OCI-LY7 (cell line): Measurements from ENCODE around the gene EIF2S1. TPM values are rescaled to one million over a fixed set of nuclear protein-coding genes. Genes with fewer than 3 reads are reported as not detected.
"Not testable (repeated sequence)": the region's sequence is repeated elsewhere in the genome, so short reads cannot be mapped to it uniquely, and the experiment has no call there.

Experiments used
- BruUV-seq: library from RNA; stranded (reverse); fragments of 400-500 nt; replicated peaks from 2 replicates; lab custom pipeline; 2021; lab: Mats Ljungman, UMichigan
- CTCF ChIA-PET: fragments of 300-600 bp; sonication (Branson Sonifier 250); formaldehyde crosslinking; loops from one replicate; lab custom pipeline; 2022; ENCODE audit warnings: antibody characterized with exemption; ENCODE audit not compliant: unreplicated experiment; lab: Charles Lee
- POLR2A ChIA-PET: fragments of 300-600 bp; sonication (Branson Sonifier 250); formaldehyde crosslinking; loops from one replicate; lab custom pipeline; 2022; ENCODE audit warnings: antibody characterized with exemption; lab: Charles Lee
- DNase-seq: peaks from one replicate; pipeline ENCODE4 v3.0.0-alpha.2; 2015; ENCODE audit warnings: low spot score
- H2AFZ ChIP-seq: fragments of 200-600 bp; sonication (generic), shearing (Covaris generic); 2 replicates; pipeline ENCODE4 v1.6.1; 2014; ENCODE audit warnings: mild to moderate bottlenecking, antibody characterized with exemption, low read length, moderate library complexity
- H3K27ac ChIP-seq: fragments of 200-600 bp; sonication (generic); 2 replicates; pipeline ENCODE4 v1.5.1; 2014; ENCODE audit warnings: mixed run types, low read depth, mild to moderate bottlenecking, moderate library complexity, low read length, inconsistent platforms; ENCODE audit not compliant: poor library complexity, severe bottlenecking
- H3K36me3 ChIP-seq: fragments of 200-600 bp; sonication (generic); 2 replicates; pipeline ENCODE4 v1.6.1; 2014; ENCODE audit warnings: mild to moderate bottlenecking, antibody characterized with exemption, low read length, moderate library complexity, mixed read lengths; ENCODE audit not compliant: insufficient read depth
- H3K4me1 ChIP-seq: fragments of 200-600 bp; sonication (generic); 2 replicates; pipeline ENCODE4 v1.5.1; 2014; ENCODE audit warnings: mild to moderate bottlenecking, low read length; ENCODE audit not compliant: insufficient read depth, poor library complexity, severe bottlenecking
- H3K4me2 ChIP-seq: fragments of 200-600 bp; sonication (generic); 2 replicates; pipeline ENCODE4 v1.6.1; 2014; ENCODE audit warnings: mild to moderate bottlenecking, low read length
- H3K4me3 ChIP-seq: fragments of 200-600 bp; sonication (generic); 2 replicates; pipeline ENCODE4 v1.5.1; 2014; ENCODE audit warnings: mild to moderate bottlenecking, low read depth, low read length; ENCODE audit not compliant: poor library complexity, severe bottlenecking
- H3K79me2 ChIP-seq: fragments of 200-600 bp; sonication (generic); 2 replicates; pipeline ENCODE4 v1.6.1; 2016; ENCODE audit warnings: low read depth, mild to moderate bottlenecking, low read length, moderate library complexity, mixed read lengths; ENCODE audit not compliant: insufficient read depth
- H3K9me2 ChIP-seq: fragments of 200-600 bp; sonication (generic); 2 replicates; pipeline ENCODE4 v1.6.1; 2016; ENCODE audit warnings: mild to moderate bottlenecking, low read length, mixed read lengths; ENCODE audit not compliant: insufficient read depth
- H3K9me3 ChIP-seq: fragments of 200-600 bp; sonication (generic); 2 replicates; pipeline ENCODE4 v1.6.1; 2014; ENCODE audit warnings: mild to moderate bottlenecking, mixed run types, low read length, mixed read lengths
- H4K20me1 ChIP-seq: fragments of 200-600 bp; sonication (generic); 2 replicates; pipeline ENCODE4 v1.6.1; 2014; ENCODE audit warnings: mild to moderate bottlenecking, antibody characterized with exemption, low read length, moderate library complexity, mixed read lengths; ENCODE audit not compliant: insufficient read depth
- CTCF ChIP-seq: fragments of 200-600 bp; sonication (generic); conservative IDR thresholded peaks from 2 replicates; pipeline ENCODE4 v1.5.1; 2014; ENCODE audit warnings: mild to moderate bottlenecking, antibody characterized with exemption, low read length, moderate library complexity, mixed read lengths
- EZH2phosphoT487 ChIP-seq: fragments of 200-600 bp; sonication (generic); IDR thresholded peaks from 2 replicates; pipeline ENCODE4 v1.6.1; 2018; ENCODE audit warnings: low read depth, borderline replicate concordance, mild to moderate bottlenecking, mixed run types, antibody characterized with exemption, low read length, moderate library complexity, mixed read lengths
- intact Hi-C: fragments of 100-400 bp; cut with micrococcal nuclease; formaldehyde crosslinking; loops from one replicate; pipeline ENCODE4 v1.10.0; 2022; ENCODE audit not compliant: unreplicated experiment
- total RNA-seq, 2 experiments: library from RNA; depleted of rRNA in 1 of 2; stranded (reverse); fragments of >200 nt in 1 of 2; shearing (Covaris generic) in 1 of 2; gene quantifications; 2 replicates each; pipeline ENCODE4 v1.2.3, GENCODE V29; 2014 to 2022

EIF2S1 gene
- total RNA-seq, 2 experiments from 2014 or later, result 161 to 170 TPM

GRCh38 chr14:67313153-67313552 is 47.0 kb upstream of the EIF2S1 start:
- H3K4me2 ChIP-seq, result no peak overlapping the region
- no peak overlapping the region for H2AFZ ChIP-seq
- H3K9me3 ChIP-seq, result no peaks in the 10 kb centered on the region
- intact Hi-C loops, result no loop called here
- no TSS peak for BruUV-seq
- TF ChIP-seq CTCF (no peak), EZH2phosphoT487 (no peak)
- H3K36me3 ChIP-seq, result 0 out of 2 replicates have a peak, but pooled peaks cover 4% of the 10 kb centered on the region
- H3K4me1 ChIP-seq, result no peaks in the 10 kb centered on the region
- no peak overlapping the region for H3K27ac ChIP-seq
- no peaks in the 10 kb centered on the region for H4K20me1 ChIP-seq
- no peaks in the 10 kb centered on the region for H3K79me2 ChIP-seq
- ChIA-PET CTCF (no interaction called here), POLR2A (interaction anchor here (1.6 kb wide), 1 partner anchor 46 kb away, joined by 4 read pairs; no protein-coding TSS in a partner anchor)
- H3K4me3 ChIP-seq, result no peak overlapping the region
- no peaks in the 10 kb centered on the region for H3K9me2 ChIP-seq
- DNase-seq, result no peak

GRCh38 chr14:67317822-67318221 is 42.3 kb upstream of the EIF2S1 start:
- Histone ChIP-seq H3K9me3 (no peaks in the 10 kb centered on the region), H4K20me1 (no peaks in the 10 kb centered on the region), H3K4me1 (no peaks in the 10 kb centered on the region), H3K4me2 (no peak overlapping the region), H3K4me3 (no peak overlapping the region), H3K9me2 (no peaks in the 10 kb centered on the region), H2AFZ (no peak overlapping the region), H3K27ac (no peak overlapping the region), H3K79me2 (no peaks in the 10 kb centered on the region), H3K36me3 (peaks cover 18% of the 10 kb centered on the region)
- no TSS peak for BruUV-seq
- intact Hi-C loops, result no loop called here
- POLR2A ChIA-PET, result interaction anchor here (0.6 kb wide), 1 partner anchor 27 kb away, joined by 3 read pairs; no protein-coding TSS in a partner anchor
- no peak for DNase-seq
- CTCF ChIA-PET, result no interaction called here
- TF ChIP-seq EZH2phosphoT487, result no peak
- no peak for TF ChIP-seq CTCF

GRCh38 chr14:67319142-67319541 is 41.0 kb upstream of the EIF2S1 start:
- no peak for TF ChIP-seq CTCF
- TF ChIP-seq EZH2phosphoT487, result no peak
- no TSS peak for BruUV-seq
- POLR2A ChIA-PET, result interaction anchor here (0.7 to 1.0 kb wide), 2 partner anchors 11 to 38 kb away, joined by 3 read pairs; no protein-coding TSS in a partner anchor

GRCh38 chr14:67329666-67330065 is 30.5 kb upstream of the EIF2S1 start:
- CTCF ChIA-PET, H3K79me2 ChIP-seq, H3K4me3 ChIP-seq, intact Hi-C loops, H3K9me2 ChIP-seq, H4K20me1 ChIP-seq, H3K4me1 ChIP-seq, H3K9me3 ChIP-seq, DNase-seq, H2AFZ ChIP-seq, BruUV-seq, H3K4me2 ChIP-seq, POLR2A ChIA-PET, H3K27ac ChIP-seq: not testable (repeated sequence)
- H3K36me3 ChIP-seq, result peaks cover 48% of the 10 kb centered on the region

More at GRCh38 chr14:67319142-67319541, 41.0 kb upstream of the EIF2S1 start:
- no peaks in the 10 kb centered on the region for H3K9me2 ChIP-seq
- no peaks in the 10 kb centered on the region for H3K4me1 ChIP-seq
- H3K4me3 ChIP-seq, result no peak overlapping the region
- no peak overlapping the region for H2AFZ ChIP-seq
- no peak for DNase-seq
- no peaks in the 10 kb centered on the region for H4K20me1 ChIP-seq
- peaks cover 24% of the 10 kb centered on the region for H3K36me3 ChIP-seq
- CTCF ChIA-PET, result no interaction called here
- intact Hi-C loops, result no loop called here
- no peaks in the 10 kb centered on the region for H3K79me2 ChIP-seq
- H3K4me2 ChIP-seq, result no peak overlapping the region
- H3K9me3 ChIP-seq, result no peaks in the 10 kb centered on the region
- no peak overlapping the region for H3K27ac ChIP-seq
